HCT116 (cell line): Measurements from ENCODE around the gene MPV17. TPM values are rescaled to one million over a fixed set of nuclear protein-coding genes. Genes with fewer than 3 reads are reported as not detected.
A peak's percentile ranks its signal among the peaks of the same experiment; 100 is the strongest.
"Not testable (repeated sequence)": the region's sequence is repeated elsewhere in the genome, so short reads cannot be mapped to it uniquely, and the experiment has no call there.

ENCODE experiments used
- ATAC-seq: fragments of 200-7000 bp; cut with Tn5 transposase; 2 replicates; pipeline ENCODE4 v1.9.1; 2020; ENCODE audit warnings: mild to moderate bottlenecking, moderate library complexity
- BruUV-seq: library from RNA; stranded (reverse); fragments of 400-500 nt; replicated peaks from 2 replicates; lab custom pipeline; 2021; lab: Mats Ljungman, UMichigan
- CTCF ChIA-PET: fragments of 300-600 bp; sonication (Branson Sonifier 250); formaldehyde crosslinking; loops from one replicate; lab custom pipeline; 2021; ENCODE audit warnings: antibody characterized with exemption; lab: Charles Lee
- POLR2A ChIA-PET: fragments of 300-600, 350-600 bp; sonication (Branson Sonifier 250); formaldehyde crosslinking; loops from one replicate; lab custom pipeline; 2021; ENCODE audit warnings: antibody characterized with exemption; lab: Charles Lee
- RAD21 ChIA-PET, 2 experiments: fragments of 300-600 bp; sonication (Branson Sonifier 250); formaldehyde crosslinking; loops; one replicate each; lab custom pipeline; 2023; ENCODE audit warnings: low total read pairs in 2 of 2; ENCODE audit not compliant: uncharacterized antibody in 2 of 2, unreplicated experiment in 2 of 2, low non-redundant PET in 1 of 2; lab: Charles Lee
- DNase-seq: peaks from one replicate; pipeline ENCODE4 v3.0.0-alpha.2; 2010; ENCODE audit warnings: low read depth, low spot score
- H2AFZ ChIP-seq: fragments of 200-600 bp; shearing (Covaris generic), sonication (generic); 2 replicates; pipeline ENCODE4 v1.6.1; 2017; ENCODE audit warnings: low read depth, mixed run types, mixed read lengths, antibody characterized with exemption, low read length; ENCODE audit not compliant: poor library complexity, severe bottlenecking
- H3K27ac ChIP-seq: 2 replicates; pipeline ENCODE4 v1.5.1; 2012; ENCODE audit warnings: low read depth, low read length
- H3K27me3 ChIP-seq: fragments of 200-600 bp; sonication (generic); 2 replicates; pipeline ENCODE4 v1.6.1; 2016; ENCODE audit warnings: mixed run types, low read length, mixed read lengths; ENCODE audit not compliant: insufficient read depth
- H3K36me3 ChIP-seq, 2 experiments: fragments of 200-500 bp in 1 of 2; fragments of 200-600 bp in 1 of 2; sonication (Bioruptor generic) in 1 of 2; sonication (generic) in 1 of 2; 2 replicates each; pipeline versions ENCODE4 v1.5.1 to v1.6.1; 2014 to 2016; ENCODE audit warnings: low read length in 2 of 2, inconsistent platforms in 1 of 2, mixed read lengths in 1 of 2, mixed run types in 1 of 2; ENCODE audit not compliant: insufficient read depth in 2 of 2, control insufficient read depth in 1 of 2
- H3K4me1 ChIP-seq, 2 experiments: fragments of 200-600 bp in 1 of 2; sonication (generic) in 1 of 2; 2 replicates each; pipeline versions ENCODE4 v1.5.1 to v1.6.1; 2012 to 2017; ENCODE audit warnings: low read length in 2 of 2, inconsistent platforms in 1 of 2, mild to moderate bottlenecking in 1 of 2, mixed read lengths in 1 of 2, mixed run types in 1 of 2, moderate library complexity in 1 of 2; ENCODE audit not compliant: insufficient read depth in 2 of 2, control insufficient read depth in 1 of 2
- H3K4me2 ChIP-seq: fragments of 200-600 bp; sonication (generic); 2 replicates; pipeline ENCODE4 v1.6.1; 2017; ENCODE audit warnings: mixed run types, low read length, mixed read lengths
- H3K4me3 ChIP-seq, 2 experiments: fragments of 200-600 bp in 1 of 2; sonication (generic) in 1 of 2; replicated peaks in 1 of 2; 2 replicates each; pipeline ENCODE4 v1.5.1; 2011 to 2016; ENCODE audit warnings: low read length in 2 of 2, control low read depth in 1 of 2, low read depth in 1 of 2, mild to moderate bottlenecking in 1 of 2, mixed read lengths in 1 of 2, mixed run types in 1 of 2
- H3K79me2 ChIP-seq: fragments of 200-600 bp; sonication (generic); 2 replicates; pipeline ENCODE4 v1.6.1; 2017; ENCODE audit warnings: mild to moderate bottlenecking, mixed run types, low read length, moderate library complexity, mixed read lengths; ENCODE audit not compliant: insufficient read depth
- H3K9ac ChIP-seq: fragments of 200-600 bp; sonication (generic); 2 replicates; pipeline ENCODE4 v1.6.1; 2016; ENCODE audit warnings: low read length, mixed read lengths
- H3K9me2 ChIP-seq: fragments of 200-600 bp; sonication (generic), shearing (Covaris generic); 2 replicates; pipeline ENCODE4 v1.6.1; 2017; ENCODE audit warnings: mixed run types, mild to moderate bottlenecking, moderate library complexity; ENCODE audit not compliant: insufficient read depth
- H3K9me3 ChIP-seq, 2 experiments: fragments of 200-500 bp in 1 of 2; fragments of 200-600 bp in 1 of 2; sonication (Bioruptor generic) in 1 of 2; sonication (generic) in 1 of 2; 2 replicates each; pipeline ENCODE4 v1.6.1; 2014 to 2017; ENCODE audit warnings: low read length in 2 of 2, mixed read lengths in 2 of 2, inconsistent platforms in 1 of 2, low read depth in 1 of 2, mild to moderate bottlenecking in 1 of 2, mixed run types in 1 of 2, moderate library complexity in 1 of 2; ENCODE audit not compliant: control insufficient read depth in 1 of 2, insufficient read depth in 1 of 2
- H4K20me1 ChIP-seq: fragments of 200-600 bp; sonication (generic), shearing (Covaris generic); 2 replicates; pipeline ENCODE4 v1.6.1; 2017; ENCODE audit warnings: mixed run types, mild to moderate bottlenecking, moderate library complexity; ENCODE audit not compliant: insufficient read depth
- CBX3 ChIP-seq: IDR thresholded peaks from 2 replicates; pipeline ENCODE4 v1.6.1; 2012; ENCODE audit warnings: low read depth
- ELF1 ChIP-seq: IDR thresholded peaks from 2 replicates; pipeline ENCODE4 v1.6.1; 2012; ENCODE audit warnings: low read depth, borderline replicate concordance
- EZH2 ChIP-seq: fragments of 200-600 bp; sonication (generic); IDR thresholded peaks from 2 replicates; pipeline ENCODE4 v1.6.1; 2017; ENCODE audit warnings: antibody characterized with exemption, mixed run types
- FOSL1 ChIP-seq: IDR thresholded peaks from 2 replicates; pipeline ENCODE4 v1.6.1; 2012; ENCODE audit warnings: low read depth
- JUND ChIP-seq: IDR thresholded peaks from 2 replicates; pipeline ENCODE4 v1.6.1; 2012
- SP1 ChIP-seq: IDR thresholded peaks from 2 replicates; pipeline ENCODE4 v1.6.1; 2012; ENCODE audit warnings: low read depth
- YY1 ChIP-seq: IDR thresholded peaks from 2 replicates; pipeline ENCODE4 v1.6.1; 2011; ENCODE audit warnings: low read length, low read depth, moderate library complexity, mild to moderate bottlenecking; ENCODE audit not compliant: insufficient replicate concordance; ENCODE audit errors: extremely low read depth
- ZFX ChIP-seq: fragments of 450-650 bp; IDR thresholded peaks from 2 replicates; pipeline ENCODE4 v1.6.1; 2017
- intact Hi-C: fragments of 100-400 bp; cut with micrococcal nuclease; formaldehyde crosslinking; loops from 2 replicates; pipeline ENCODE4 v1.10.0; 2022
- total RNA-seq: library from RNA; stranded (reverse); gene quantifications from one replicate; pipeline ENCODE4 v1.2.1, GENCODE V29; 2021; ENCODE audit not compliant: unreplicated experiment
- TF ChIP-seq, protein P1 (sequence below): IDR thresholded peaks from 2 replicates; pipeline ENCODE4 v1.6.1; 2011; ENCODE audit warnings: mild to moderate bottlenecking, low read length, moderate library complexity; ENCODE audit not compliant: insufficient replicate concordance; ENCODE audit errors: extremely low read depth
- TF ChIP-seq, protein P2 (sequence below): IDR thresholded peaks from 2 replicates; pipeline ENCODE4 v1.6.1; 2012; ENCODE audit warnings: low read depth

MPV17 gene
- total RNA-seq, 1 experiment from 2014 or later: 55.4 TPM

DNA sequence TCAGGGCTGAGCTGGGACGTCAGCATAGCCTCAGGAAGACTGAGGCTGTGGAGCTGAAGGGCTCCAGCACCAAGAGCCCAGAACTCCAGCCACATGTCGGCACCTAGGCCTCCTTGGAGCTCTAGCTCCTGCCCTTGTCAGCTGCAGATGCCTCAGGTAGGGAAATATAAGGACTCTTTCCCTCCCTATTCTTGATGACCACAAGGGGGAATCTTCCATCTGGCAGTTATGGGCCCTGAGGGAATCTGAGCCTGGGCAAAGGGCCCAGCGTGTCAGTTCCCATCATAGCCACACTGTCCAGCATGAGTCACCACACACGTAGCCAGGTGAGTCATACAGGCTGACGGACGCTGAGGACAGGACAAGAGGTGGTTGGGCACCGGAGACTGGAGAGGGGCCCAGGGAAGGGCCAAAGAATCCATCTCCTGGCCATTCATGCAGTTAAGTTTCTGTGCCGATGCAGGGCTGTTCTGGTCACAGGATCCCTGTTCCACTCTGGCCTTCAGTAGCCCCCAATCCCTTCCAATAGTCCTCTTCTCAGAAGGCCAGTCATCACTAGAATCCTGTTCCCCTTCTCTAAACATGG lies 1.8 kb downstream of the MPV17 start (continued):
- TF ChIP-seq FOSL1: peak; percentile 99
- TF ChIP-seq ELF1: no peak
- TF ChIP-seq SP1: peak; percentile 90
- no peak for TF ChIP-seq EZH2

DNA sequence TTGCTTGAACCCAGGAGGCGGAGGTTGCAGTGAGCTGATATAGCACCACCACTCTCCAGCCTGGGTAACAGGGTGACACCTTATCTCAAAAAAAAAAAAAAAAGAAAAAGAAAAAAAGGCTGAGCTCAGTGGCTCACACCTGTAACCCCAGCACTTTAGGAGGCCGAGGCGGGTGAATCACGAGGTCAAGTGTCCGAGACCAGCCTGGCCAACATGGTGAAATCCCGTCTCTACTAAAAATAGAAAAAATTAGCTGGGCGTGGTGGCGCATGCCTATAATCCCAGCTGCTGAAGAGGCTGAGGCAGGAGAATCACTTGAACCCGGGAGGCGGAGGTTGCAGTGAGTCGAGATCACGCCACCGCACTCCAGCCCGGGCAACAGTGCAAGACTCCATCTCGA lies 3.1 kb downstream of the MPV17 start:
- POLR2A ChIA-PET, H3K36me3 ChIP-seq, H3K27me3 ChIP-seq, H3K4me3 ChIP-seq, RAD21 ChIA-PET, H3K9me3 ChIP-seq, ATAC-seq, DNase-seq, H3K9me2 ChIP-seq, H3K9ac ChIP-seq, BruUV-seq, H3K27ac ChIP-seq, H4K20me1 ChIP-seq, H2AFZ ChIP-seq: not testable (repeated sequence)
- Histone ChIP-seq H3K4me1 (peaks cover 24 to 40% of the 10 kb centered on the region in 2 experiments), H3K79me2 (peaks cover 15% of the 10 kb centered on the region), H3K4me2 (peak overlapping the region; percentile 19; the same call in 1 of the 2 replicates)
- CTCF ChIA-PET: interaction anchor here (2.7 kb wide), 1 partner anchor 17 kb away, joined by 16 read pairs; no protein-coding TSS in a partner anchor
- intact Hi-C loops: loop anchor here (5.0 kb wide), 2 partner anchors 52 to 58 kb away; partner anchors contain the start of genes EIF2B4, SLC30A3 and SNX17

DNA sequence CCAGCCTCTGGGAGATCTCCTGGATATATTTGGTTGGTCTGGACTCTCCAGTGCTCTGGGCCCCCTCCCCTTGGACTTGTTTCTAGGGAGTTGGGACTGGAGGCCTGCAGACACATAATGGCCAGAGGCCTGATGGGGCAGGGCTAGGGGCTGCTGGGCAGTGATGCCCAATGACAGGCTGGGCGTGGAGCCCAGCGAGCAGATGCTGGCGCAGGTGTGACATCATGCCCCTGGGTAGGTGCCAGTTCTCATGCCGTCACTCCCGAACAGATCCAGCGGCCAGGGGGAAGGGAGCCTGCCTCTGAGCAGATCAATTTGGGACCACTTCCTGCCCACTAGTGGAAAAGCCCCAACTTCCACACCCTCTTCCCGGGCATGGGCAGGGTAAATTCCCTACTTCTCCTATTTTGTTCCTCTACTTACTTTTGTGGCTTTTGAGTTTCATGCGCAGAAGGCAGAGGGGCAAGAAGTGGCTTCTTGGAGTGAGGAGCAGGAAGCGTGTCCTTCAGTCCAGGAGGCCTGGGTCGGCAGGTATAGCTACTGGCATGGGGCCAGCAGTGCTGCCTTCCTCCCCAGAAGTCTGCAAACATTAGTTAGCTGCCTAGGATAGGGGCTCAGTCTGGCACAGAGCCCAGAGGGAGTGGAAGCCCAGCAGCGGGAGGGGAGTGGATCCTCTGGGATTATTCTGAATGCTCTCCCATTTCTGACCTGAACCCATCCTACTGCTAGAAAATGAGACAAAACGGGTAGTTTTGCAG lies 6.1 kb downstream of the MPV17 start:
- no peak for ATAC-seq
- DNase-seq: no peak
- ChIA-PET RAD21 (no interaction called here), POLR2A (no interaction called here), CTCF (interaction anchor here (1.2 kb wide), 1 partner anchor 13 kb away, joined by 6 read pairs; no protein-coding TSS in a partner anchor)
- Histone ChIP-seq H2AFZ (no peak overlapping the region), H3K9me2 (no peaks in the 10 kb centered on the region), H4K20me1 (no peaks in the 10 kb centered on the region), H3K27ac (no peak overlapping the region), H3K4me2 (no peak overlapping the region), H3K9me3 (no peaks in the 10 kb centered on the region), H3K4me1 (peaks cover 21 to 26% of the 10 kb centered on the region in 2 experiments), H3K27me3 (no peaks in the 10 kb centered on the region), H3K4me3 (no peak overlapping the region), H3K9ac (no peak overlapping the region), H3K79me2 (peaks cover 5% of the 10 kb centered on the region), H3K36me3 (no peaks in the 10 kb centered on the region; a peak in 1 of 4 replicates)
- no TSS peak for BruUV-seq
- intact Hi-C loops: no loop called here
- TF ChIP-seq, protein P1, sequence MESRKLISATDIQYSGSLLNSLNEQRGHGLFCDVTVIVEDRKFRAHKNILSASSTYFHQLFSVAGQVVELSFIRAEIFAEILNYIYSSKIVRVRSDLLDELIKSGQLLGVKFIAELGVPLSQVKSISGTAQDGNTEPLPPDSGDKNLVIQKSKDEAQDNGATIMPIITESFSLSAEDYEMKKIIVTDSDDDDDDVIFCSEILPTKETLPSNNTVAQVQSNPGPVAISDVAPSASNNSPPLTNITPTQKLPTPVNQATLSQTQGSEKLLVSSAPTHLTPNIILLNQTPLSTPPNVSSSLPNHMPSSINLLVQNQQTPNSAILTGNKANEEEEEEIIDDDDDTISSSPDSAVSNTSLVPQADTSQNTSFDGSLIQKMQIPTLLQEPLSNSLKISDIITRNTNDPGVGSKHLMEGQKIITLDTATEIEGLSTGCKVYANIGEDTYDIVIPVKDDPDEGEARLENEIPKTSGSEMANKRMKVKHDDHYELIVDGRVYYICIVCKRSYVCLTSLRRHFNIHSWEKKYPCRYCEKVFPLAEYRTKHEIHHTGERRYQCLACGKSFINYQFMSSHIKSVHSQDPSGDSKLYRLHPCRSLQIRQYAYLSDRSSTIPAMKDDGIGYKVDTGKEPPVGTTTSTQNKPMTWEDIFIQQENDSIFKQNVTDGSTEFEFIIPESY: no peak
- TF ChIP-seq, protein P2, sequence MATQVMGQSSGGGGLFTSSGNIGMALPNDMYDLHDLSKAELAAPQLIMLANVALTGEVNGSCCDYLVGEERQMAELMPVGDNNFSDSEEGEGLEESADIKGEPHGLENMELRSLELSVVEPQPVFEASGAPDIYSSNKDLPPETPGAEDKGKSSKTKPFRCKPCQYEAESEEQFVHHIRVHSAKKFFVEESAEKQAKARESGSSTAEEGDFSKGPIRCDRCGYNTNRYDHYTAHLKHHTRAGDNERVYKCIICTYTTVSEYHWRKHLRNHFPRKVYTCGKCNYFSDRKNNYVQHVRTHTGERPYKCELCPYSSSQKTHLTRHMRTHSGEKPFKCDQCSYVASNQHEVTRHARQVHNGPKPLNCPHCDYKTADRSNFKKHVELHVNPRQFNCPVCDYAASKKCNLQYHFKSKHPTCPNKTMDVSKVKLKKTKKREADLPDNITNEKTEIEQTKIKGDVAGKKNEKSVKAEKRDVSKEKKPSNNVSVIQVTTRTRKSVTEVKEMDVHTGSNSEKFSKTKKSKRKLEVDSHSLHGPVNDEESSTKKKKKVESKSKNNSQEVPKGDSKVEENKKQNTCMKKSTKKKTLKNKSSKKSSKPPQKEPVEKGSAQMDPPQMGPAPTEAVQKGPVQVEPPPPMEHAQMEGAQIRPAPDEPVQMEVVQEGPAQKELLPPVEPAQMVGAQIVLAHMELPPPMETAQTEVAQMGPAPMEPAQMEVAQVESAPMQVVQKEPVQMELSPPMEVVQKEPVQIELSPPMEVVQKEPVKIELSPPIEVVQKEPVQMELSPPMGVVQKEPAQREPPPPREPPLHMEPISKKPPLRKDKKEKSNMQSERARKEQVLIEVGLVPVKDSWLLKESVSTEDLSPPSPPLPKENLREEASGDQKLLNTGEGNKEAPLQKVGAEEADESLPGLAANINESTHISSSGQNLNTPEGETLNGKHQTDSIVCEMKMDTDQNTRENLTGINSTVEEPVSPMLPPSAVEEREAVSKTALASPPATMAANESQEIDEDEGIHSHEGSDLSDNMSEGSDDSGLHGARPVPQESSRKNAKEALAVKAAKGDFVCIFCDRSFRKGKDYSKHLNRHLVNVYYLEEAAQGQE: no peak
- TF ChIP-seq ZFX (no peak), ELF1 (no peak), JUND (no peak), YY1 (no peak), EZH2 (no peak), CBX3 (no peak)
